Measurements from ENCODE around the gene MLANA.

MLANA gene

GRCh38 chr9:5939530-5939929 lies 48.8 kb downstream of the MLANA start:
- H3K36me3 ChIP-seq (ENCODE audit: control insufficient read depth, insufficient read depth, low read length), result no peaks in the 10 kb centered on the region
- H3K9ac ChIP-seq (ENCODE audit: low read length), result no peak overlapping the region
- H3K4me3 ChIP-seq (ENCODE audit: low read depth, low read length), result no peak overlapping the region
- 0 out of 2 replicates have a peak, but pooled peaks cover 3% of the 10 kb centered on the region for H3K4me1 ChIP-seq (ENCODE audit: control insufficient read depth, insufficient read depth, low read length)
- no peaks in the 10 kb centered on the region for H3K27me3 ChIP-seq (ENCODE audit: control insufficient read depth, insufficient read depth, low read length)
- H3K27ac ChIP-seq (ENCODE audit: low read depth, low read length), result no peak overlapping the region
- H3K9me3 ChIP-seq (ENCODE audit: control insufficient read depth, insufficient read depth, low read depth, low read length), result no peaks in the 10 kb centered on the region

- Histone ChIP-seq H3K9ac (ENCODE audit: low read length) (no peak overlapping the region), H3K27me3 (ENCODE audit: control insufficient read depth, insufficient read depth, low read length) (no peaks in the 10 kb centered on the region), H3K4me1 (ENCODE audit: control insufficient read depth, insufficient read depth, low read length) (0 out of 2 replicates have a peak, but pooled peaks cover 3% of the 10 kb centered on the region), H3K4me3 (ENCODE audit: low read depth, low read length) (no peak overlapping the region), H3K27ac (ENCODE audit: low read depth, low read length) (no peak overlapping the region), H3K36me3 (ENCODE audit: control insufficient read depth, insufficient read depth, low read length) (no peaks in the 10 kb centered on the region), H3K9me3 (ENCODE audit: control insufficient read depth, insufficient read depth, low read depth, low read length) (no peaks in the 10 kb centered on the region)
Measured at GRCh38 chr9:5941214-5941613, 50.5 kb downstream of the MLANA start.

GRCh38 chr9:5945112-5945511 lies 54.4 kb downstream of the MLANA start:
- Histone ChIP-seq H3K4me1 (ENCODE audit: control insufficient read depth, insufficient read depth, low read length) (peaks cover 6% of the 10 kb centered on the region; the same call in 1 of the 2 replicates), H3K4me3 (ENCODE audit: low read depth, low read length) (no peak overlapping the region), H3K9ac (ENCODE audit: low read length) (no peak overlapping the region), H3K27me3 (ENCODE audit: control insufficient read depth, insufficient read depth, low read length) (no peaks in the 10 kb centered on the region), H3K9me3 (ENCODE audit: control insufficient read depth, insufficient read depth, low read depth, low read length) (no peaks in the 10 kb centered on the region), H3K36me3 (ENCODE audit: control insufficient read depth, insufficient read depth, low read length) (no peaks in the 10 kb centered on the region), H3K27ac (ENCODE audit: low read depth, low read length) (no peak overlapping the region)

- Histone ChIP-seq H3K36me3 (ENCODE audit: control insufficient read depth, insufficient read depth, low read length) (no peaks in the 10 kb centered on the region), H3K9me3 (ENCODE audit: control insufficient read depth, insufficient read depth, low read depth, low read length) (no peaks in the 10 kb centered on the region), H3K27me3 (ENCODE audit: control insufficient read depth, insufficient read depth, low read length) (no peaks in the 10 kb centered on the region), H3K4me1 (ENCODE audit: control insufficient read depth, insufficient read depth, low read length) (peaks cover 3% of the 10 kb centered on the region; the same call in 1 of the 2 replicates), H3K4me3 (ENCODE audit: low read depth, low read length) (no peak overlapping the region), H3K9ac (ENCODE audit: low read length) (no peak overlapping the region), H3K27ac (ENCODE audit: low read depth, low read length) (no peak overlapping the region)
Measured at GRCh38 chr9:5947912-5948311, 57.2 kb downstream of the MLANA start.

GRCh38 chr9:5949103-5949699 lies 58.5 kb downstream of the MLANA start:
- no peaks in the 10 kb centered on the region for H3K36me3 ChIP-seq (ENCODE audit: control insufficient read depth, insufficient read depth, low read length)
- H3K4me3 ChIP-seq (ENCODE audit: low read depth, low read length), result no peak overlapping the region
- H3K27ac ChIP-seq (ENCODE audit: low read depth, low read length), result no peak overlapping the region
- H3K4me1 ChIP-seq (ENCODE audit: control insufficient read depth, insufficient read depth, low read length), result peaks cover 3% of the 10 kb centered on the region; the same call in 1 of the 2 replicates
- H3K9ac ChIP-seq (ENCODE audit: low read length), result no peak overlapping the region
- H3K27me3 ChIP-seq (ENCODE audit: control insufficient read depth, insufficient read depth, low read length), result no peaks in the 10 kb centered on the region
- no peaks in the 10 kb centered on the region for H3K9me3 ChIP-seq (ENCODE audit: control insufficient read depth, insufficient read depth, low read depth, low read length)

- Histone ChIP-seq H3K9ac (ENCODE audit: low read length) (no peak overlapping the region), H3K4me3 (ENCODE audit: low read depth, low read length) (no peak overlapping the region), H3K4me1 (ENCODE audit: control insufficient read depth, insufficient read depth, low read length) (peaks cover 3% of the 10 kb centered on the region; the same call in 1 of the 2 replicates), H3K9me3 (ENCODE audit: control insufficient read depth, insufficient read depth, low read depth, low read length) (no peaks in the 10 kb centered on the region), H3K27me3 (ENCODE audit: control insufficient read depth, insufficient read depth, low read length) (no peaks in the 10 kb centered on the region), H3K27ac (ENCODE audit: low read depth, low read length) (no peak overlapping the region), H3K36me3 (ENCODE audit: control insufficient read depth, insufficient read depth, low read length) (no peaks in the 10 kb centered on the region)
Measured at GRCh38 chr9:5950261-5950660, 59.6 kb downstream of the MLANA start.

GRCh38 chr9:5951686-5952211 lies 61.1 kb downstream of the MLANA start:
- Histone ChIP-seq H3K27me3 (ENCODE audit: control insufficient read depth, insufficient read depth, low read length) (no peaks in the 10 kb centered on the region), H3K9me3 (ENCODE audit: control insufficient read depth, insufficient read depth, low read depth, low read length) (no peaks in the 10 kb centered on the region), H3K4me3 (ENCODE audit: low read depth, low read length) (no peak overlapping the region), H3K4me1 (ENCODE audit: control insufficient read depth, insufficient read depth, low read length) (peaks cover 3% of the 10 kb centered on the region; the same call in 1 of the 2 replicates), H3K27ac (ENCODE audit: low read depth, low read length) (no peak overlapping the region), H3K36me3 (ENCODE audit: control insufficient read depth, insufficient read depth, low read length) (no peaks in the 10 kb centered on the region), H3K9ac (ENCODE audit: low read length) (no peak overlapping the region)

- Histone ChIP-seq H3K36me3 (ENCODE audit: control insufficient read depth, insufficient read depth, low read length) (no peaks in the 10 kb centered on the region), H3K27ac (ENCODE audit: low read depth, low read length) (no peak overlapping the region), H3K9ac (ENCODE audit: low read length) (no peak overlapping the region), H3K4me3 (ENCODE audit: low read depth, low read length) (no peak overlapping the region), H3K27me3 (ENCODE audit: control insufficient read depth, insufficient read depth, low read length) (no peaks in the 10 kb centered on the region), H3K4me1 (ENCODE audit: control insufficient read depth, insufficient read depth, low read length) (no peaks in the 10 kb centered on the region), H3K9me3 (ENCODE audit: control insufficient read depth, insufficient read depth, low read depth, low read length) (no peaks in the 10 kb centered on the region)
Measured at GRCh38 chr9:5953743-5954707, 63.3 kb downstream of the MLANA start.

- H3K36me3 ChIP-seq (ENCODE audit: control insufficient read depth, insufficient read depth, low read length), result no peaks in the 10 kb centered on the region
- no peak overlapping the region for H3K27ac ChIP-seq (ENCODE audit: low read depth, low read length)
- no peak overlapping the region for H3K9ac ChIP-seq (ENCODE audit: low read length)
- no peaks in the 10 kb centered on the region for H3K9me3 ChIP-seq (ENCODE audit: control insufficient read depth, insufficient read depth, low read depth, low read length)
- H3K27me3 ChIP-seq (ENCODE audit: control insufficient read depth, insufficient read depth, low read length), result no peaks in the 10 kb centered on the region
- H3K4me3 ChIP-seq (ENCODE audit: low read depth, low read length), result no peak overlapping the region
- H3K4me1 ChIP-seq (ENCODE audit: control insufficient read depth, insufficient read depth, low read length), result no peaks in the 10 kb centered on the region
Measured at GRCh38 chr9:5957166-5957565, 66.5 kb downstream of the MLANA start.

- Histone ChIP-seq H3K4me3 (ENCODE audit: low read depth, low read length) (no peak overlapping the region), H3K36me3 (ENCODE audit: control insufficient read depth, insufficient read depth, low read length) (no peaks in the 10 kb centered on the region), H3K27ac (ENCODE audit: low read depth, low read length) (no peak overlapping the region), H3K27me3 (ENCODE audit: control insufficient read depth, insufficient read depth, low read length) (no peaks in the 10 kb centered on the region), H3K9me3 (ENCODE audit: control insufficient read depth, insufficient read depth, low read depth, low read length) (no peaks in the 10 kb centered on the region), H3K4me1 (ENCODE audit: control insufficient read depth, insufficient read depth, low read length) (no peaks in the 10 kb centered on the region), H3K9ac (ENCODE audit: low read length) (no peak overlapping the region)
Measured at GRCh38 chr9:5958273-5958672, 67.6 kb downstream of the MLANA start.
